ENCODE data around the gene TSHR.

TSHR gene

DNA sequence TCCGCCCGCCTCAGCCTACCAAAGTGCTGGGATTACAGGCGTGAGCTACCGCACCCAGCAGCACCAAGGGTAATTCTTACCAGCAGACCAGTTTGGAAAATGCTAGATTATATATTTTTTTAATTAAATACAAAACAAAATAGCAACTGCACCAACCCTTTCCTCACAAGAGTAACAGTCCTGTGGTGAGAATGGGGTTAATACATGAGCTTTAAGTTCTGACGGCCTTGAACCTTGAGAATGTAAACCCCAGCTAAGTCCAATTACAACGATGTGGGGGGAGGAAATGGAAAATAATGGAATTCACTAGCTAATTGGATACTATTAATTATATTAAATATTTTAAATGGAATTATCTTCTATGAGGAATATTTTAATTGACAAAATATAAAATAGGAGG is 183.0 kb downstream of the TSHR start:
- Mint-ChIP-seq H3K27ac (no peak overlapping the region), H3K4me1 (ENCODE audit: low read depth) (no peaks in the 10 kb centered on the region), H3K36me3 (ENCODE audit: low read depth) (no peaks in the 10 kb centered on the region), H3K27me3 (no peaks in the 10 kb centered on the region), H3K4me3 (no peak overlapping the region), H3K9me3 (no peaks in the 10 kb centered on the region)
- no peak for DNase-seq

DNA sequence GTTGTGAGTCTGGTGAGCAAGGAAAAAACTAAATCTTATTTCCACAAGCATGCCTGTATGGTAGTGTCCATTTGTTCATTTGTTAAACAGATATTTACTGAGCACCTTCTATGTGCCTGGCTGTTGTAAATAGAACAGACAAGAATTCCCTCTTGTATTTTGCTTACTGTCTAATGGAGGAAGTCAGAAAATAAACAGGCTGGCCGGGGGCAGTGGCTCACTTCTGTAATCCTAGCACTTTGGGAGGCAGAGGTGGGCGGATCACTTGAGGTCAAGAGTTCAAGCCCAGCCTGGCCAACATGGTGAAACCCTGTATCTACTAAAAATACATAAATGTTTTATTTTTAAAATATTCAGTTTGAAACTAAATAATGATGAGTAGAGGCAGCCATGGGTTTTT is 186.0 kb downstream of the TSHR start:
- no peak for DNase-seq
- Mint-ChIP-seq H3K36me3 (ENCODE audit: low read depth) (no peaks in the 10 kb centered on the region), H3K27me3 (no peaks in the 10 kb centered on the region), H3K9me3 (no peaks in the 10 kb centered on the region), H3K4me1 (ENCODE audit: low read depth) (no peaks in the 10 kb centered on the region), H3K4me3 (no peak overlapping the region), H3K27ac (no peak overlapping the region)

DNA sequence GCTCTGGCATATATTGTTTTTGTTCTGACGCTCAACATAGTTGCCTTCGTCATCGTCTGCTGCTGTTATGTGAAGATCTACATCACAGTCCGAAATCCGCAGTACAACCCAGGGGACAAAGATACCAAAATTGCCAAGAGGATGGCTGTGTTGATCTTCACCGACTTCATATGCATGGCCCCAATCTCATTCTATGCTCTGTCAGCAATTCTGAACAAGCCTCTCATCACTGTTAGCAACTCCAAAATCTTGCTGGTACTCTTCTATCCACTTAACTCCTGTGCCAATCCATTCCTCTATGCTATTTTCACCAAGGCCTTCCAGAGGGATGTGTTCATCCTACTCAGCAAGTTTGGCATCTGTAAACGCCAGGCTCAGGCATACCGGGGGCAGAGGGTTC is 188.4 kb downstream of the TSHR start:
- H3K9me3 Mint-ChIP-seq = no peaks in the 10 kb centered on the region
- no peak overlapping the region for H3K27ac Mint-ChIP-seq
- DNase-seq = no peak
- no peaks in the 10 kb centered on the region for H3K36me3 Mint-ChIP-seq (ENCODE audit: low read depth)
- no peak overlapping the region for H3K4me3 Mint-ChIP-seq
- H3K4me1 Mint-ChIP-seq (ENCODE audit: low read depth) = peaks cover 12% of the 10 kb centered on the region
- H3K27me3 Mint-ChIP-seq = no peaks in the 10 kb centered on the region

DNA sequence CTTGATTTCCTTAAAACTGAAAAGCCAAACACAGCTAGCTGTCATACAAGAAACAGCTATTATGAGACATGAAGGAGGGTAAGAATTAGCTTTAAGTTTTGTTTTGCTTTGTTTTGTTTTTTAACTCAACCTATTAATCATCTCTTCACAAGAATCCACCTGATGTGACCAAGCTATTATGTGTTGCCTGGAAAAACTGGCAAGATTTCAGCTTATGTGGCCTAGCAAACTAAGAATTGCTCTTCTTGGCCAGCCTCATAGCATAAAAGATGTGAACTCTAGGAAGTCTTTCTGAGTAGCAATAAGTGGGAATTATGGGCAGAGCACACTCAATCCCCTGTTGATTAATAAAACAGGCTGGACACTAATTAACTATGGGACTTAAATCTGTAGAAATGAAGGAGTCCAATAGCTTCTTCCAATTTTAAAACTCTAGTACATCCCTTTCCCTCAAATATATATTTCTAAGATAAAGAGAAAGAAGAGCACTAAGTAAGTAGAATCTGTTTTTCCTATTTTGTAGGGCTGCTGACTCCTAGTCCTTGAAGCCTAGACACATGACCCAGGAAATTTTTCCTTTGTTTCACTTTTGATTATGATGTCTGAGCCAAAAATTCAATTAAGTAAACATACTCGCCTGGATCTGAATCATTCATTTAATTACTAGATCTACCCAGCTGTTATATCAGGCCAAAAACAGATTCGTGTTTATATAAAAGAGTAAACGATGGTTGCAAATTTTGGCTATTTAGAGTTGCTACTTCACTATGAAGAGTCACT is 189.6 kb downstream of the TSHR start:
- no peaks in the 10 kb centered on the region for H3K27me3 Mint-ChIP-seq

DNA sequence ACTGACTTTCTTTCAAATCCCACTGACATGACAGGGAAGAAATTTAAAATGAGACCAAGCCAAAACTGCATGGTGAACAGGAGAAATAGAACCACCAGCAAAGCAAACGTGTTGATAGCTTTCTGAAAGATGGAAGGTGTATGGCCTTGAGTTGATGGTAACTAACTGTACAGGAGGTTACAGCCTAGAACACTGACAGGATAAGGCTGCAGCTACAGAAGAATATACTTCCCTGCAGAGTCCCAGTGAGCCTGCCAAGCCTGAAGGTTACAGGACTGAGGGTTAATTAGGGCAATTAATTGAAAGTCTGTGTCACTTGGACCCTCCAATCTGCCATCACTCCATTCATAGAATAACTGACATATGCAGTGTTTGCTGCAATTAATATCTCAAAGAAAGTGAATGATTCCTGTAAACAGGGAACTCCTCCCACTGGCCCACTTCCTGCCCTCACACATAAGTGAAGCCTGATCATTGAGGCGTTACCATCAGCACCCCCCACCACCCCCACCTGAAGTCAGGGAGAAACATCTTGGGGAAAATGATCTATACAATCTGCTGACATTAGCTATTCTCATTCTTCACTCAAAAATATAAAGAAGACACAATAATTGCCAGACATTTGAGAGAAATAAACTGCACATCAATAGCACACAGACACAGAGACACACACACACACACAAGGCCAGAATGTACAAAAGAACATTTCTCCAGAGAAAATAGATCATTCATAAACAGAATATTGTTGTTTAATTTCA is 191.9 kb downstream of the TSHR start:
- H3K27ac Mint-ChIP-seq = no peak overlapping the region
- DNase-seq = no peak
- H3K27me3 Mint-ChIP-seq = no peaks in the 10 kb centered on the region
- no peaks in the 10 kb centered on the region for H3K9me3 Mint-ChIP-seq
- no peak overlapping the region for H3K4me3 Mint-ChIP-seq
- H3K36me3 Mint-ChIP-seq (ENCODE audit: low read depth) = no peaks in the 10 kb centered on the region
- H3K4me1 Mint-ChIP-seq (ENCODE audit: low read depth) = peaks cover 15% of the 10 kb centered on the region

More for the DNA sequence above, 189.6 kb downstream of the TSHR start:
- Mint-ChIP-seq H3K27ac (no peak overlapping the region), H3K4me1 (ENCODE audit: low read depth) (peaks cover 12% of the 10 kb centered on the region), H3K36me3 (ENCODE audit: low read depth) (no peaks in the 10 kb centered on the region), H3K9me3 (no peaks in the 10 kb centered on the region), H3K4me3 (no peak overlapping the region)
- no peak for DNase-seq

DNA sequence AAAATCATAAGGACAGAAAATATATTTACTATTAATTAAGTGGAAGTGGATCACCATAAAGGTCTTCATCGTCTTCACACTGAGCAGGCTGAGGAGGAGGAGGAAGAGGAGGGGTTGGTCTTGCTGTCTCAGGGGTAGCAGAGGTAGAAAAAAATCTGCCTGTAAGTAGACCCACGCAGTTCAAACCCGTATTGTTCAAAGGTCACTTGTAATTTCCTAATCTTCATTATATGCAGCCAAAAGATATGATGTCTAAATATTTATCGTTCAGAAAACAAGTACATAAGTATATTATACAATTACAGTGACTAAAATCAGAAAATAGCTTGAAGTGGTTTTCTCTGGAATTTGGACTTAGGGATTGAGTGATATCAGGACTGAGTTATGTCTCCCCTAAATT is 193.2 kb downstream of the TSHR start:
- Mint-ChIP-seq H3K27me3 (no peaks in the 10 kb centered on the region), H3K4me3 (no peak overlapping the region), H3K4me1 (ENCODE audit: low read depth) (peaks cover 27% of the 10 kb centered on the region), H3K27ac (no peak overlapping the region), H3K36me3 (ENCODE audit: low read depth) (no peaks in the 10 kb centered on the region), H3K9me3 (no peaks in the 10 kb centered on the region)
- DNase-seq = no peak

DNA sequence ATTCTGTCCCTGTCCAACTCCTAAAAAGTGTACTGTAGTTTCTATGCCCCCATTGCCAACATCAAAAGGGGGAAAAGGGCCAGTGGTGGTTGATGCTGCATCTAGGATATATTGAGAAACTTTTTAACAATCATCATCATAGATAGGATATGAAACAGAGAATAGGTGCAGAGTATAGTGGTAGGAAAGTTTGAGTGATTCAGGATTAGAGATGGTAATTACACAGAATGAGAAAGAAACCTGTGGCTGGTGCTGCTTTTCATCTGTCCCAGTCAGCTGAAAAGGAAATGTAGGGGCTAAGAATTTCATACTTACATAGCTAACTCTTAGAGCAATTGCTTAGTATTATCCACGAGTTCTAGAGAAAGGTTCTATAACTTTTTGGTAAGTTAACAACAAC is 197.8 kb downstream of the TSHR start:
- Mint-ChIP-seq H3K9me3 (no peaks in the 10 kb centered on the region), H3K27me3 (no peaks in the 10 kb centered on the region), H3K36me3 (ENCODE audit: low read depth) (no peaks in the 10 kb centered on the region), H3K27ac (peak overlapping the region; percentile 48), H3K4me3 (no peak overlapping the region), H3K4me1 (ENCODE audit: low read depth) (peaks cover 19% of the 10 kb centered on the region)
- DNase-seq = no peak

DNA sequence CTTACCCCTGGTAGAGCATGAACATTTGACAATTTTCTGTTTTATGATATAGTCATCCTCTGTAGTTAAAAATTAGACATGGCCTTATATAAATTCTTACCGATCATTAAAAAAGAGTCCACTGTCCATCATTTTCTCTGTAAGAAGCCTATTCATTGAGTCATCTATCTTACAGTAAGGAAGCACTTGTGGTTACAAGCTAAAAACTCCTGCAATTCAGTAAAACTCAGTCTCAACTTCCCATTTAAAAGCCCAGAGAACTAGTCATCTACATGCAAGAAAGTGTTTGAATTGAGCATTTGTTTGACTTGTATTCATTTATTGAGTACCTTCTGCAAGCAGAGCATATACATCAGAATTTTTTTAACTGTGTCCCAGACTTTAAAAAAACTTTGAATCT is 202.0 kb downstream of the TSHR start:
- DNase-seq = no peak
- Mint-ChIP-seq H3K36me3 (ENCODE audit: low read depth) (no peaks in the 10 kb centered on the region), H3K27me3 (no peaks in the 10 kb centered on the region)

DNA sequence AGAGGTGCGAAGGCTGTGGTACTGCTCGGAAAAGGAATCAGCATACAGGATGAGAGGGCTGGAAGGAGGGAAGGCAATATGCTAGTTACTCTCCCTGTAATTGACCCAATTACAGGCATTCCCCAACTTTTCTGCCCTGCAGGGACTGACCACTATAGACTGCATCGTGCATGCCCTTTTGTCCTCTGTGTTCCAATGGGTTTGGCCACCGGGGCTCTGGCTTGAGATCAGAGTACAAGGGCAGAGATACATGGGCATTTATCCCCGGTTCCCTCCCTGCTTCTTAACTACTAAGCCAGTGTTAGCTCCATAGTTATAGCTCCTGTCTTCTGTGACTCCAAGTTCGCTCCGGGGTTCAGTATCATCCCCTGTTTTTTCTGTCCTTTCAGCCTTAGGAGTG is 205.7 kb downstream of the TSHR start:
- H3K36me3 Mint-ChIP-seq (ENCODE audit: low read depth) = no peaks in the 10 kb centered on the region
- H3K4me3 Mint-ChIP-seq = no peak overlapping the region
- no peak for DNase-seq
- no peaks in the 10 kb centered on the region for H3K9me3 Mint-ChIP-seq
- peaks cover 18% of the 10 kb centered on the region for H3K4me1 Mint-ChIP-seq (ENCODE audit: low read depth)
- no peak overlapping the region for H3K27ac Mint-ChIP-seq
- no peaks in the 10 kb centered on the region for H3K27me3 Mint-ChIP-seq

More for the DNA sequence above, 202.0 kb downstream of the TSHR start:
- H3K4me3 Mint-ChIP-seq = no peak overlapping the region
- no peaks in the 10 kb centered on the region for H3K9me3 Mint-ChIP-seq
- H3K27ac Mint-ChIP-seq = no peak overlapping the region
- peaks cover 16% of the 10 kb centered on the region for H3K4me1 Mint-ChIP-seq (ENCODE audit: low read depth)

DNA sequence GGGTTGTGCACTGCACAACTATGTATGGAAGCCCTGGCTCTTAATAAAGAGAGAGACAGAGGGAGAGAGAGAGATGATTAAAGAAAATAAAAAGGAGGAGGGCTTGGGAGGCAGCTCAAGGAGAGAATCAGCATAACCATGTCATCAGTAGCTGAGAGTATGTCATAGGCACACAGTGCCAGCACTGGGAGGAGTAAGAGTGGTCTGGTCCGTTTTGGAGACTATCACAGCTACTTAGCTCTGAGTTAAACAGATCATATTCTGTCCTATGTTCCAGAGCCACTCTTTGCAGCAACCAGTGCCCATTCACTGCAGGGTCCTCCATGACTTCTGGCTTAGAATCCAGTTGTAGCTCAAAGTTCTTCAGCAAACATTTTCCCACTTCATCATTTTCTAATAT is 206.3 kb downstream of the TSHR start:
- H3K9me3 Mint-ChIP-seq = no peaks in the 10 kb centered on the region
- peaks cover 18% of the 10 kb centered on the region for H3K4me1 Mint-ChIP-seq (ENCODE audit: low read depth)
- H3K27ac Mint-ChIP-seq = no peak overlapping the region
- no peaks in the 10 kb centered on the region for H3K36me3 Mint-ChIP-seq (ENCODE audit: low read depth)
- H3K27me3 Mint-ChIP-seq = no peaks in the 10 kb centered on the region
- no peak for DNase-seq
- H3K4me3 Mint-ChIP-seq = no peak overlapping the region

DNA sequence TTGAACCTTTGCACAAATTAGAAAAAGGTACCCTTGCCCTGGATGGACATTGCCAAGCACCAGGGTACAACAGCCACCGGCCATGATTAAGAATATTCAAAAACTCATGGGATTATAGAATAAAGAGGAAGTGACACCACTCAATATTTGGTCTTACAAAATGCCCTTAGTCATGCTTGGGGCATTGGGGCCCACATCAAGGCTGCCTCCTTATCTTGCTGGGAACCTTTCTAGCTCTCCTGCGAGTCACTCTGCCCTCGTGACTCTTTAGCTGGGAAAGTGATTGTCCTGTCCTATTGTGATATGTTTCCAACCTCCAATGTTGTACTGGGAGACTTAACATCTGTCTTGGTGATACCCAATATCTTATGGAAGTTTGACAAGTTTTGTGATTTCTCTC is 207.5 kb downstream of the TSHR start:
- H3K4me3 Mint-ChIP-seq = no peak overlapping the region
- H3K4me1 Mint-ChIP-seq (ENCODE audit: low read depth) = peaks cover 18% of the 10 kb centered on the region
- no peaks in the 10 kb centered on the region for H3K36me3 Mint-ChIP-seq (ENCODE audit: low read depth)
- H3K9me3 Mint-ChIP-seq = no peaks in the 10 kb centered on the region
- H3K27me3 Mint-ChIP-seq = no peaks in the 10 kb centered on the region
- DNase-seq = no peak
- no peak overlapping the region for H3K27ac Mint-ChIP-seq

DNA sequence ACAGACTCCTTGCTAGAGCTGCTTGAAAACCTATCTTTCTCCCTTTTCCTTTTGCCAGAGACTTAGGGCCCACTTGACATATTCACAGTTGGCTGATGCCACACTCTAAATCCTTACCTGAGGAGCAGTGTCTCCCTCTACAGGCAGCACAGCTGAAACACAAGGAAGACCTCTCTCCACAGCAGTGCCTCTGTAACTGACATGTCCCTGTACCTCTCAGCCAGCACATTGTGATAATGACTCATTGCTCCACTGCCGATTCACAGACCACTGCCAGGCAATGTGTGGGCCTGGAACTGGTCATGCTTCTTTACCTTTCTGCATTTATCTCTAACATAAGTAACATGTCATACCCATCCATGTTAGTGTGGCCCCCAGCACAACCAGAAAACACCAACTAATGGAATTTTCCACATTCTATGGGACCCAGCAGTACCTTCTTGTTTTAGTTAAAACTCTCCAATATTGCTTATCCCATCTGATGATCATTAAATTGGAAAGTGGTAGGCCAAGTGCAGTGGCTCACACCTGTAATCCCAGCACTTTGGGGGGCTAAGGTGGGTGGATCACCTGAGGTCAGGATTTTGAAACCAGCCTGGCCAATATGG is 208.8 kb downstream of the TSHR start:
- Mint-ChIP-seq H3K27me3 (no peaks in the 10 kb centered on the region), H3K9me3 (no peaks in the 10 kb centered on the region), H3K36me3 (ENCODE audit: low read depth) (no peaks in the 10 kb centered on the region), H3K4me3 (no peak overlapping the region), H3K27ac (peak overlapping the region; percentile 51), H3K4me1 (ENCODE audit: low read depth) (peaks cover 21% of the 10 kb centered on the region)
- DNase-seq = peak; percentile 52

DNA sequence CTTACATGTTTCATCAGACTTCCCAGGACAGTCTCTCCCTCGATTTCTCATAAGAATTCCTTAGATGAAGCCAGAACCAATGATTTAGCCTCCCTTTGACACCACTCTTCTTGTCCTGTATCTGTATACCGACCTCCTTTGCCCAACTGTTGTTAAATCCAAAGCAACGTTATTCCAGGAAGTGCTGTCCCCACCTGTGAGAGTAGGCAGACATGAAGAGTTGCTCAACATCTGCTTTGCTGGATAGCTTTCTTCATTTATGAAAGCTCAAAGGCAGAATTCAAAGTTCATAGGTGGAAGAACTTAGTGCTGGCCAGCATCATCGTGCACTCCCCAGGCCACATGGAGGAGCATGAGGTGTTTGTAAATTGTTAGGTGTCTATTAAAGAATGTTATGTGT is 209.8 kb downstream of the TSHR start:
- no peak overlapping the region for H3K4me3 Mint-ChIP-seq
- peaks cover 30% of the 10 kb centered on the region for H3K4me1 Mint-ChIP-seq (ENCODE audit: low read depth)
- no peaks in the 10 kb centered on the region for H3K27me3 Mint-ChIP-seq
- DNase-seq = no peak
- H3K9me3 Mint-ChIP-seq = no peaks in the 10 kb centered on the region
- H3K27ac Mint-ChIP-seq = peak overlapping the region; percentile 10
- H3K36me3 Mint-ChIP-seq (ENCODE audit: low read depth) = no peaks in the 10 kb centered on the region

DNA sequence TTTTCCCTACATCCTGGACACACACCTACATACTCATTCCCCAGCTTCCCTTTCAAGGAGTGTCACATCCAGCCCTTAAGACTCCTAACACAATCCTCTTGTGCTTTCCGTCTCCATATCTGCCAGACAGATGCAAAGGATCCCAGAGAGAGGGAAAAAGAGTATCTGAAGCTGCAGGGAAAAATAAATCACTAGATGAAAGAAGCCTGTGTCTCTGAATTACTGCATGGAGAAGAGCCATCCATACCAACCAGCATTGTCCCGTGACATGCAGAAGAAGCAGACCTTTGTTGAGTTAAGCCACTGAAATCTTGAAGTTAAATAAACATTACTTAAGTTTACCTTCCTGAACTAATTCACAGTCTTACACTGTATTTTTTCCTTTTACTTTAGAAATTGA is 210.7 kb downstream of the TSHR start:
- Mint-ChIP-seq H3K27ac (no peak overlapping the region), H3K27me3 (no peaks in the 10 kb centered on the region), H3K36me3 (ENCODE audit: low read depth) (no peaks in the 10 kb centered on the region), H3K4me1 (ENCODE audit: low read depth) (peaks cover 38% of the 10 kb centered on the region), H3K4me3 (no peak overlapping the region), H3K9me3 (no peaks in the 10 kb centered on the region)
- DNase-seq = no peak

DNA sequence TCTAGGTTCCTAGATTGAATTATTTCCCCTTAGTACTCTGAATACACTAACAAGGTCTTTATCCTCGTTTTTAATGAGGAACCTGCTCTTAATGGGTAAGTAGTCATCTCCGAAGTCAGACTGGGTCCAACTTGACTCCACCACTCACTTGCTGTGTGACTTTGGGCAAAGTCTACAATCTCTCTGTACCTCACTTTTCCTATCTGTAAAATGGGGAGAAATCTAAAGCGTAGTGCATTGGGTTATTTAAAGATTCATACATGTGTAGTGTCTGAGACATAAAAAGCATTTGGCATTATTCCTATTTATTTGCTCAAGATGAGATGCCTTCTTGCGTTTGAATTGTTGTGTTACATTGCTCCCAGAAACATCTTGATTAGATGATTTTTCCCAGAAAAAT is 213.8 kb downstream of the TSHR start:
- Mint-ChIP-seq H3K27me3 (no peaks in the 10 kb centered on the region), H3K9me3 (no peaks in the 10 kb centered on the region), H3K4me3 (peak overlapping the region; percentile 87), H3K27ac (peak overlapping the region; percentile 97), H3K36me3 (ENCODE audit: low read depth) (no peaks in the 10 kb centered on the region), H3K4me1 (ENCODE audit: low read depth) (peaks cover 31% of the 10 kb centered on the region)
- DNase-seq = no peak
